Suprapubic skin (tissue), 4 donors: Measurements from ENCODE around the gene ANGEL2.

Experiments
- CTCF ChIP-seq, 2 donors: fragments of 200-600 bp in 1 of 2; fragments of 450-650 bp in 1 of 2; sonication (generic) in 1 of 2; IDR thresholded peaks; one replicate each; pipeline ENCODE4 v1.5.1; 2016 to 2019; ENCODE audit warnings: antibody characterized with exemption in 2 of 2, mild to moderate bottlenecking in 1 of 2, moderate library complexity in 1 of 2
- EP300 ChIP-seq: sonication (generic); formaldehyde crosslinking; IDR thresholded peaks from one replicate; pipeline ENCODE4 v1.6.1; 2017; ENCODE audit warnings: antibody characterized with exemption
- POLR2A ChIP-seq, 2 donors: fragments of 450-650 bp; IDR thresholded peaks; one replicate each; pipeline ENCODE4 v1.6.1; 2017; ENCODE audit warnings: antibody characterized with exemption in 2 of 2, mild to moderate bottlenecking in 2 of 2, moderate library complexity in 2 of 2
- POLR2AphosphoS5 ChIP-seq, 3 donors: sonication (generic); formaldehyde crosslinking; IDR thresholded peaks; one replicate each; pipeline ENCODE4 v1.6.1; 2017; ENCODE audit warnings: antibody characterized with exemption in 3 of 3

GRCh38 chr1:212980123-212980785 is 35.4 kb downstream of the ANGEL2 start:
- TF ChIP-seq CTCF (IDR thresholded peaks at IDR 0.05) (no peak), EP300 (no peak), POLR2AphosphoS5 (IDR thresholded peaks at IDR 0.05) (no peak), POLR2A (IDR thresholded peaks at IDR 0.05) (no peak)
